ENCODE data around the gene ASIC2. TPM values are rescaled to one million over a fixed set of nuclear protein-coding genes. Genes with fewer than 3 reads are reported as not detected.

Gene ASIC2
- total RNA-seq, 1 experiment from 2014 or later = 0.74 TPM

DNA sequence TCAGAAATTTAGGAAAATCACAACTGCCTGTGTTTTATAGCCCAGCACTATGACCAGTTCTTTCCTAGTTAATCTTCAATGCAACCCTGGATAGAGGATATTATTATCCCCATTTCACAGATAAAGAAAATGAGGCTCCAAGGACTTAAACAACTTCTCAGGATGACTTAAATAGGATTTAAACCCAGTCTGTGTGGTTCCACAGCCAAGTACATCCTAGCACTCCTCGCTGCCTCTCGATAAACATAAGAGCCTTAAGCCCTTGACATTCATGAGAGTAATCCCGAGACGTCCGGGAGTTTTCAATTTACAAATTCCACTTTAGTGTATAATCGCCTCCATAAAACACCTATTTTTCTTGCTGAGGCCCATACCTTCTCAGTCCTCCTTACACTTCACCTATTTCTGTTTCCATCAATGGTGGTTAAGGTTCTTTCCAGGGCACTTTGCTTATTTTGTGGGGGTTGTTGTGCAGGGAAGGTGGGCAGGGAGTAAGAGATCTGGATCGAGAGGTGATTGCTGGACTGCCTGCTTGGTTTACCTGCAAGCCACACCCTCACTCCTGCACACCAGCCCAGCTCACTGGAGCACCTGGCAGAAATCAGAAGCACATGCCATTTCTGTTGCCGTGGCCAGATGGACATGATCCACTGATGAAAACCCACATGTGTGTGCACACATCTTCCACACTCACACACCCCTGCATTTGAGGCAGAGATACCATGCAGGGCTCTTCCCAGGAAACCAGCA is 50.5 kb downstream of the ASIC2 start:
- no peak overlapping the region for H4K91ac ChIP-seq (ENCODE audit: insufficient read length, low read depth, low read length)
- H4K20me1 ChIP-seq (ENCODE audit: control insufficient read depth, insufficient read depth, insufficient read length) = peaks cover 2% of the 10 kb centered on the region
- H3K14ac ChIP-seq (ENCODE audit: insufficient read depth, low read length) = no peak overlapping the region
- no peak overlapping the region for H3K23ac ChIP-seq (ENCODE audit: insufficient read length, low read depth, low read length)
- Mint-ChIP-seq H3K36me3 (ENCODE audit: insufficient read depth in 1 of 3, low read depth in 3 of 3) (no peaks in the 10 kb centered on the region), H3K27ac (no peak overlapping the region), H3K4me1 (peaks cover 0 to 2% of the 10 kb centered on the region in 2 experiments; a peak in 1 of 4 replicates), H3K27me3 (ENCODE audit: low read depth) (peaks cover 4% of the 10 kb centered on the region), H3K9me3 (no peaks in the 10 kb centered on the region), H3K4me3 (no peak overlapping the region)
- H4K8ac ChIP-seq (replicated peaks; ENCODE audit: insufficient read length, low read depth, low read length) = no peak overlapping the region
- no peak overlapping the region for H3K4me2 ChIP-seq (ENCODE audit: insufficient read depth, insufficient read length, low read length)
- H2BK20ac ChIP-seq (ENCODE audit: low read depth, low read length, poor library complexity, severe bottlenecking) = no peak overlapping the region
- H2AFZ ChIP-seq (ENCODE audit: low read length) = no peak overlapping the region
- H2BK12ac ChIP-seq (ENCODE audit: insufficient read length, low read depth, low read length) = no peak overlapping the region
- TF ChIP-seq, protein P1, sequence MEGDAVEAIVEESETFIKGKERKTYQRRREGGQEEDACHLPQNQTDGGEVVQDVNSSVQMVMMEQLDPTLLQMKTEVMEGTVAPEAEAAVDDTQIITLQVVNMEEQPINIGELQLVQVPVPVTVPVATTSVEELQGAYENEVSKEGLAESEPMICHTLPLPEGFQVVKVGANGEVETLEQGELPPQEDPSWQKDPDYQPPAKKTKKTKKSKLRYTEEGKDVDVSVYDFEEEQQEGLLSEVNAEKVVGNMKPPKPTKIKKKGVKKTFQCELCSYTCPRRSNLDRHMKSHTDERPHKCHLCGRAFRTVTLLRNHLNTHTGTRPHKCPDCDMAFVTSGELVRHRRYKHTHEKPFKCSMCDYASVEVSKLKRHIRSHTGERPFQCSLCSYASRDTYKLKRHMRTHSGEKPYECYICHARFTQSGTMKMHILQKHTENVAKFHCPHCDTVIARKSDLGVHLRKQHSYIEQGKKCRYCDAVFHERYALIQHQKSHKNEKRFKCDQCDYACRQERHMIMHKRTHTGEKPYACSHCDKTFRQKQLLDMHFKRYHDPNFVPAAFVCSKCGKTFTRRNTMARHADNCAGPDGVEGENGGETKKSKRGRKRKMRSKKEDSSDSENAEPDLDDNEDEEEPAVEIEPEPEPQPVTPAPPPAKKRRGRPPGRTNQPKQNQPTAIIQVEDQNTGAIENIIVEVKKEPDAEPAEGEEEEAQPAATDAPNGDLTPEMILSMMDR (conservative IDR thresholded peaks at IDR 0.05) = no peak
- no peak overlapping the region for H2AK5ac ChIP-seq (ENCODE audit: insufficient read length, low read length)
- no peaks in the 10 kb centered on the region for H3K79me1 ChIP-seq (ENCODE audit: insufficient read depth, low read depth, low read length, poor library complexity, severe bottlenecking)
- no peak overlapping the region for H3K18ac ChIP-seq (ENCODE audit: insufficient read length, low read depth, low read length)
- no peak overlapping the region for H2BK15ac ChIP-seq (ENCODE audit: low read depth, low read length)
- no peaks in the 10 kb centered on the region for H3K79me2 ChIP-seq (ENCODE audit: insufficient read depth, low read length)
- no peak overlapping the region for H3K27ac ChIP-seq (ENCODE audit: insufficient read length, low read depth, low read length)
- H3K4ac ChIP-seq (ENCODE audit: low read depth, low read length) = no peak overlapping the region
- no peak overlapping the region for H2BK5ac ChIP-seq (ENCODE audit: insufficient read length, low read length)
- no CpG with 5 or more reads among the region's 8 CpGs for WGBS (ENCODE audit: extremely low coverage, insufficient read length, low lambda C conversion rate)
- H3K23me2 ChIP-seq (ENCODE audit: insufficient read length, low read depth, low read length, poor library complexity, severe bottlenecking) = no peaks in the 10 kb centered on the region
- no peak overlapping the region for H2BK120ac ChIP-seq (ENCODE audit: low read depth, low read length, poor library complexity, severe bottlenecking)
- H3K9me3 ChIP-seq (ENCODE audit: control insufficient read depth, low read depth, low read length) = no peaks in the 10 kb centered on the region
- no peak overlapping the region for H4K5ac ChIP-seq (ENCODE audit: insufficient read length, low read depth, low read length)
- no peak overlapping the region for H3K9ac ChIP-seq (ENCODE audit: extremely low read depth, insufficient read length, low read length)
- no peaks in the 10 kb centered on the region for H3K4me1 ChIP-seq (ENCODE audit: insufficient read depth, low read length)
- H3K27me3 ChIP-seq (ENCODE audit: insufficient read depth, low read length) = no peaks in the 10 kb centered on the region; the same call in 1 of the 2 replicates
- no peak overlapping the region for H3T11ph ChIP-seq (ENCODE audit: low read length)
- no peak overlapping the region for H3K56ac ChIP-seq (ENCODE audit: insufficient read length, low read depth, low read length)
- no peak for DNase-seq

Measured in H9 (cell line).